GM21447 (cell line): ENCODE results near the gene FOXN3.

ENCODE experiments used
- ATAC-seq: cut with Tn5 transposase; IDR thresholded peaks from one replicate; pipeline ENCODE4 v1.9.1; 2021; ENCODE audit not compliant: unreplicated experiment

FOXN3 gene

GRCh38 chr14:89432226-89432625 is 15.2 kb upstream of the FOXN3 start:
- ATAC-seq: no peak

- ATAC-seq: peak; percentile 80
Measured at GRCh38 chr14:89430391-89431236, 13.6 kb upstream of the FOXN3 start.

GRCh38 chr14:89429199-89430181 is 12.5 kb upstream of the FOXN3 start:
- no peak for ATAC-seq

- no peak for ATAC-seq
Measured at GRCh38 chr14:89428546-89429198, 11.6 kb upstream of the FOXN3 start.

GRCh38 chr14:89428173-89428523 is 11.1 kb upstream of the FOXN3 start:
- no peak for ATAC-seq

GRCh38 chr14:89427426-89428172 is 10.6 kb upstream of the FOXN3 start:
- ATAC-seq: no peak

GRCh38 chr14:89425931-89426330 is 8.9 kb upstream of the FOXN3 start:
- ATAC-seq: peak; percentile 34

- ATAC-seq: no peak
Measured at GRCh38 chr14:89424241-89424640, 7.2 kb upstream of the FOXN3 start.

GRCh38 chr14:89422952-89423345 is 5.9 kb upstream of the FOXN3 start:
- ATAC-seq: no peak

- no peak for ATAC-seq
Measured at GRCh38 chr14:89422181-89422951, 5.3 kb upstream of the FOXN3 start.

GRCh38 chr14:89420502-89420901 is 3.5 kb upstream of the FOXN3 start:
- ATAC-seq: no peak

- no peak for ATAC-seq
Measured at GRCh38 chr14:89419973-89420482, 3.0 kb upstream of the FOXN3 start.

- ATAC-seq: no peak
Measured at GRCh38 chr14:89418976-89419375, 1.9 kb upstream of the FOXN3 start.

- no peak for ATAC-seq
Measured at GRCh38 chr14:89418452-89418851, 1.4 kb upstream of the FOXN3 start.

- peak; percentile 59 for ATAC-seq
Measured at GRCh38 chr14:89417465-89418225, 612 bp upstream of the FOXN3 start.

- ATAC-seq: peak; percentile 77
Measured at GRCh38 chr14:89416002-89416995, 734 bp downstream of the FOXN3 start.

GRCh38 chr14:89415159-89415558 is 1.9 kb downstream of the FOXN3 start:
- no peak for ATAC-seq

GRCh38 chr14:89411976-89412375 is 5.1 kb downstream of the FOXN3 start:
- no peak for ATAC-seq
